ENCODE measurements around the gene CTSK.
A peak's percentile ranks its signal among the peaks of the same experiment; 100 is the strongest.
"Not testable (repeated sequence)": the region's sequence is repeated elsewhere in the genome, so short reads cannot be mapped to it uniquely, and the experiment has no call there.

Gene CTSK

DNA sequence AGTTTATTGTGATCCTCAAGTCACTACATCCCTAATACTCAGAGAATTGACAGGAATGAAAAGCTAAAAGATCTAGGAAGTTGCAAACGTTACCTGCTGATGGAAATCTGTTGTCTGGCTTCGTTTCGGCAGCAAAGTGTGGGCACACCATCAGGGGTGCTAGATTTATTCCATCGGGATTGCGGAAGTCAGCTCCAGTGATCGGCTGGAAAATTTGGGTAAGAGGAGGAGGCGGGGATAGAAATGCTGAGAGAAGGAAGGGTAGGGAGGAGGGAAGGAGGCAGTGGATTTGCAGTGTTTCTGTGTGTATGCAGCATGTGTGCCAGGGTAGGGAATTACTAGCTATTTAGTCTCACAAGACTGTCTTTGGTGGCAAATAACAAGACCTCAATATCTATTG, at the start of gene CTSK:
Gene CTSK, minus strand, starts transcription at position 140 of the 400 bp plus-strand sequence. CDS start 1,455 bp downstream, outside the sequence.
- DNase-seq (ENCODE audit: low read depth) = no peak

DNA sequence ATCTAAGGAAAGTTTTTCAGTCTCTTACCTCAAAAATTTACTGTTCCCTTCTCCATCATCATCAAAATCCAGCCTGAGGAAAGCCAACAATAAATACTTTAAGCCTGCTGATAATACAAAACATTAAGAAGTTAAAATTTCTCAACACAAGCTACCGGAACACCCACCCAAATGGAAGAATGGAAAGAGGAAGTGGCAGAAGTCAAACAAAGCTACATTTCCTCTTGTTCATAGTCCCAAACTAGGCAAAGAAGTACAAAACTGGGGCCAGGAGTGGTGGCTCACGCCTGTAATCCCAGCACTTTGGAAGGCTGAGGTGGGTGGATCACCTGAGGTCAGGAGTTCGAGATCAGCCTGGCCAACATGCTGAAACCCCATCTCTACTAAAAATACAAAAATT, 44.7 kb upstream of the CTSK start:
- DNase-seq (ENCODE audit: low read depth) = not testable (repeated sequence)

DNA sequence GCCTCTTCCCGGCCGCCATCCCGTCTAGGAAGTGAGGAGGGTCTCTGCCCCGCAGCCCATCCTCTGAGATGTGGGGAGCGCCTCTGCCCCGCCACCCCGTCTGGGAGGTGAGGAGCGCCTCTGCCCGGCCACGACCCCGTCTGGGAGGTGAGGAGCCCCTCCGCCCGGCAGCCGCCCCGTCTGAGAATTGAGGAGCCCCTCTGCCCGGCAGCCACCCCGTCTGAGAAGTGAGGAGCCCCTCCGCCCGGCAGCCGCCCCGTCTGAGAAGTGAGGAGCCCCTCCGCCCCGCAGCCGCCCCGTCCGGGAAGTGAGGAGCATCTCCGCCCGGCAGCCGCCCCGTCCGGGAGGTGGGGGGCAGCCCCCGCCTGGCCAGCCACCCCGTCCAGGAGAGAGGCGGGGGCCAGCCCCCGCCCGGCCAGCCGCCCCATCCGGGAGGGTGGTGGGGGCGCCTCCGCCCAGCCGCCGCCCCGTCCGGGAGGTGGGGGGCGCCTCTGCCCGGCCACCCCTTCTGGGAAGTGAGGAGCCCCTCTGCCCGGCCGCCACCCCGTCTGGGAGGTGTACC, 42.8 kb upstream of the CTSK start:
- not testable (repeated sequence) for DNase-seq (ENCODE audit: low read depth)

DNA sequence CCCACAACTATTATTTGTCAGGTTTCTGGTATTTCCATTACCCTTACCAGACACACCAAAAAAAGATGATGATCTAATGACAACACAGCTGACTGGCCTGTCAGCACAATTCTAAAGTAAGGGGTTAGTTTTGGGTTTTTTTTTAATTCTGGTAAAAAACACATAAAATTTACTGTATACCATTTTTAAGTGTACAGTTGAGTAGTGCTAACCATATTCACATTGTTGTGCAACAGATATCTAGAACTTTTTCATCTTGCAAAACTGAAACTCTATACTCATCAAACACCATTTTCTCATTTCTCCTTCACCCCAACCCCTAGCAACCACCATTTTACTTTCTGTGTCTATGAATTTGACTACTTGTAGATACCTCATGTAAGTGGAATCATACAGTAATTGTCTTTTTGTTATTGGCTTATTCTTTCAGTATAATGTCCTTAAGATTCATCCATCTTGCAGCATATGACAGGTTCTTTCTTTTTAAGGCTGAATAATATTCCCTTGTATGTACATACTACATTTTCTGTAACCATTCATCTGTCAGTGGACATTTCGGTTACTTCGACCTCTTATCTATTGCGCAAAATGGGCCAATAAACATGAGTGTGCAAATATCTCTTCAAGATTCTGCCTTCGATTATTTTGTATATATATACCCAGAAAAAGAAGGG, 38.5 kb upstream of the CTSK start:
- no peak for DNase-seq (ENCODE audit: low read depth)

DNA sequence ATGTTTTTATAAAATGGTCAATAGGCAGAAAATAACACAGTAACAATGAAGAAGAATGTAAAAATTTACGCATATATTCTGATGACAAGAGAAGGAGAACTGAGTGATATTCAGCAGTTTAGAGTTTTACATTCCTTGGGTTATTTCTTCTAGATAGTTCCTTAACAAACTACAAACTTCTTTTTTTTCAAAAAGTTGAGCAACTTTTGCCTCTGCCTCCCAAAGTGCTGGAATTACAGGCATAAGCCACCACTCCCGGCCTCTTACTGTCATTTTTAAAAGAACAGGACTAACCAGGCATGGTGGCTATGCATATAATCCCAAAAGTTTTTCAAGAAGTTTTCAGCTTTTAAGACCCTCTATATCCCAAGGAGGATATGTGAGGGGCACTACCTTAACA, 35.4 kb upstream of the CTSK start:
- DNase-seq (ENCODE audit: low read depth) = no peak

DNA sequence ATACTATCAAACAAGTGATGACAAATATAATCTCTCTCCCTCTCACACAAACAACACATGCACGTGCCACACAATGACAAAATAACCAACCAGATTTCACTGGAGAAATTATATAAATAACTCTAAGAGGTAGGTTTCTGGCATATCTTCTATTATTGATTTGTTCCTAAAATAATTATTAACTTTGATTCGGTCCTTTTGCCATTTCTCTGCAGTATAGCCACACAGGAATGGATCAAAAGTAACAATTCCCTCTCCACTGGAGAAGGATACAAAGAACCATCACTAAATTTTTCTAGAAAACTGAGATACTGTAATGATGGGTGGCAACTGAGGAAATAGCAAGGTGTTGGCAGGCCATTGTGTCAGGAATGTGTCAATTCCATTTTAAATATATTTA, 34.9 kb upstream of the CTSK start:
- no peak for DNase-seq (ENCODE audit: low read depth)

DNA sequence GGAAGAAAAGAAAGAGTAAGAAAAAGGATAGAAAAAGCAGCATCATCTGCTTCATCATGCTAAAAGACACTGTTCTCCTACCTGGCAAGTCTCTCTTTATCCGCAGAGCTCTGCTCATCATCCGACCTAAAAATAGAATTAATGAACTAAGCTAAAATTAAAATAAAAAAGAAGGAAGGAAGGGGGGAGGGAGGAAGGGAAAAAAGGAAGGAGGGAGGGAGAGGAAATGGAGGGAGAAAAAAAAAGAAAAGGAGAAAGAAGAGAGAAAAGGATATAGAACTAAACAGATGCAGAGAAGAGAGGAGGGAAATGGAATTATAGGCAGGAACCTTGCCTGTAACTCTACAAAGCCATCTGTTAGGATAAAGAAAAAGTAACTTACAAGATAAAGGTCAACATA, 34.3 kb upstream of the CTSK start:
- no peak for DNase-seq (ENCODE audit: low read depth)

DNA sequence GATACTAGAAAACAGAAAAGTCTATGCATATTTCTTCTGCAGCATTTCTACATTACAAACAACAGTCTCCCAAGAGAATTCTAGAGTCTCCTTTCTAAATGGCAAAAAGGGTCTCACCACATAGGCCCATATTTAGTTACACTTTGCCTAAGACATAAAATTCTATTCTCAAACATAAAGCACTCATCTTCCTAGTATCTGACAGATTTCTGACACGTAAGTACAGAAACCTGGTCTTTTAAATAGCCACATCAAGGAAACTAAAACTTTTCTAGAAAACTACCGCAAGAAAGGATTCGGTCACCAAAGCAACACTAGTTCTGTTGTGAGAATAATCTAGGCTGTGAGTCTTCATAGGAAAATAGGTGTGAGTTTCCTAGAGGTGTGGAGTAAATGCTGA, 33.6 kb upstream of the CTSK start:
- DNase-seq (ENCODE audit: low read depth) = no peak

DNA sequence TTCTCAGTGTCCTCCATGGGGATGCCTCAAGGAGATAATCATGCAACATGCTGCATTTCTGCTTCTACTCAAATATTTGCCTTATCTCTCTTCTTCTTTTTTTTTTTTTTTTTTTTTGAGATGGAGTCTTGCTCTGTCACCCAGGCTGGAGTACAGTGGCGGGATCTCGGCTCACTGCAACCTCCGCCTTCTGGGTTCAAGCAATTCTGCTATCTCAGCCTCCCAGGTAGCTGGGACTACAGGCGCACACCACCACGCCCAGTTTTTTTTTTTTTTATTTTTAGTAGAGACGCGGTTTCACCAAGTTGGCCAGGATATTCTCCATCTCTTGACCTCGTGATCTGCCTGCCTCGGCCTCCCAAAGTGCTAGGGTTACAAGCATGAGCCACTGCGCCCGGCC, 32.8 kb upstream of the CTSK start:
- DNase-seq (ENCODE audit: low read depth) = not testable (repeated sequence)

DNA sequence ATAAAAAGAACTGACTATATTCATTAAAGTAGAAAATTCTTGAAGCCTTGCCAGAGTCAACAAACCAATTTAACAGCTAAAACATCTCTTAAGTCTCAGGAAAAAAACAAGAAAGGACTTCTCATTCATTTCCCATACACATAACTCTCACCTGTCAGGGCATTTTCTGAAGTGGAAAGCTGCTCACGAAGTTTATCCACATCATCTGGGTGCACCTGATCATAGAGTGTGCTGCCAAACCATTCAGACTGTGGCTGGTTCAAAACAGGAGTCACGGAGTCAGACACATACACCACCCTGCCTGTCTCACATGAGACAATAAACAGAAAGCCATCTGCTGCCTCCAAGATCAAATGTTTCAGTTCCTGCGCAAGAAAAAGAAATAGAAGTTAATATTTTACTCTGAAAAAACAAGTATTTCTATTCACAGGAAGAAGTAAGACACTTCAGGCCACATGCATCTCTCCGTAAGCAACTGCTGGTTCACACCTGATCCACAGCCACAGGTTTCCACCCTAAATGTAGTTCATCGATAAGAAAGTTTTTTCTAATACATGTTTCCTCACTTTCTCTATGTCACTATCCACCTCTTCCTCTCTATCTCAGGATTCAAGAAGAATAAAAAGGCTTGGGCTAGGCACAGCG, 28.2 kb upstream of the CTSK start:
- no peak for DNase-seq (ENCODE audit: low read depth)

DNA sequence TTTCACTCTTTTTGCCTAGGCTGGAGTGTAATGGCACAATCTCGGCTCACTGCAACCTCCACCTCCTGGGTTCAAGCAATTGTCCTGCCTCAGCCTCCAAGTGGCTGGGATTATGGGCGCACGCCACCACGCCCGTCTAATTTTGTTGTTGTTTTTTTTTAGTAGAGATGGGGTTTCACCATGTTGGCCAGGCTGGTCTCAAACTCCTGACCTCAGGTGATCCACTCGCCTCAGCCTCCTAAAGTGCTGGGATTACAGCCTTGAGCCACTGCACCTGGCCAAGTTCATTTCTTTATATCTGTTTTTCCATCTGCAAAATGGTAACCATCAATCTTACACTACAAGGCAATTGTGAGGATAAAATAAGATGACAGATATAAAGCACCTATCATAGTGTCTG, 25.9 kb upstream of the CTSK start:
- DNase-seq (ENCODE audit: low read depth) = not testable (repeated sequence)

DNA sequence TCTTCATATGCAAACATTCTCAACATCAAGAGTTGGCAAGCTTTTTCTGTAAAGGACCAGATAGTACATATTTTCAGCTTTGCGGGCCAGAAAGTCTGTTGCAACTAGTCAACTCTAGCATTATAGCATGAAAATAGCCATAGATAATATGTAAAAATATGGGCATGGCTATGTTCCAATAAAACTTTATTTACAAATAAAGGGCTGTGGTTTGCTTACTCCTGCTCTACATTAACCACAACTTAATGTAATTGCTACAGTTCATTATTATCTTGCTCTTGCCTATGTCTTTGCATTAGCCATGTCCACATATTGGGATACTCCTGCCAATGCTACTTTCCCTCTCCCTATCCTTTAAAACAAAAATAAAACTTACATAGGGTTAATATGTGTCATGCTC, 24.5 kb upstream of the CTSK start:
- no peak for DNase-seq (ENCODE audit: low read depth)

DNA sequence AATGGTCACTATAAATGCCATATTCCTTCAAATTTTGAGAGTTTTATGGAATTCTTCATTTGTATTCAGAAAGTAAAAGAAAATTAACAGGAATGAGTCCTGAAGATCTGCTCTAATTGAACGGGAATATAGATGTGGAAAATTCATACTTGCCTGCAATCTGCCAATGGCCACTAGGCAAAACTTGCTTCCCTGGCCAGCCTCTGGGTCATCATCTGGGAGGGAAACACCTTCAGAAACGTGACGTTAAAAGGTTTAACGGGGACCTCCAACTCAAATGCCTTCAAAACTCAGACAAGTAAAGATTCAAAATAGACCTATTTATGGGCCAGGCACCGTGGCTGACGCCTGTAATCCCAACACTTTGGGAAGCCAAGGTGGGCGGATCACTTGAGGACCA, 21.7 kb upstream of the CTSK start:
- DNase-seq (ENCODE audit: low read depth) = no peak

DNA sequence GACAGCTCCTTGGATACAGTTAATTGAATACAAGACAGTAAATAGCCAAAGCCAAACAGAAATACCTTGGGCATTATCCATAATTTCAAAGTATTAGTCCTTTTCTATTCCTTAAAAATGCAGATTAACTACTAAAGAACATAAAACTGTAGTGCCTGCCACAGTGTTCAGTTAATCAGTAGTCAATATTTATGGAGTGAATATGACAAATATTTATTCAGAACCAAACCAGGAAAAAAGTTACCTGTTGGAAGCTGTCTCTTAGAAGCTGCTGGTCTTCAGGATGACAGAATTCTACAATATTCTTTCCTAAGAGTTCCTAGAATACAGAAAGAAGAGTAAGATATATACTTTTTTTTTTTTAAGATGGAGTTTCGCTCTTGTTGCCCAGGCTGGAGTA, 18.2 kb upstream of the CTSK start:
- DNase-seq (ENCODE audit: low read depth) = no peak

DNA sequence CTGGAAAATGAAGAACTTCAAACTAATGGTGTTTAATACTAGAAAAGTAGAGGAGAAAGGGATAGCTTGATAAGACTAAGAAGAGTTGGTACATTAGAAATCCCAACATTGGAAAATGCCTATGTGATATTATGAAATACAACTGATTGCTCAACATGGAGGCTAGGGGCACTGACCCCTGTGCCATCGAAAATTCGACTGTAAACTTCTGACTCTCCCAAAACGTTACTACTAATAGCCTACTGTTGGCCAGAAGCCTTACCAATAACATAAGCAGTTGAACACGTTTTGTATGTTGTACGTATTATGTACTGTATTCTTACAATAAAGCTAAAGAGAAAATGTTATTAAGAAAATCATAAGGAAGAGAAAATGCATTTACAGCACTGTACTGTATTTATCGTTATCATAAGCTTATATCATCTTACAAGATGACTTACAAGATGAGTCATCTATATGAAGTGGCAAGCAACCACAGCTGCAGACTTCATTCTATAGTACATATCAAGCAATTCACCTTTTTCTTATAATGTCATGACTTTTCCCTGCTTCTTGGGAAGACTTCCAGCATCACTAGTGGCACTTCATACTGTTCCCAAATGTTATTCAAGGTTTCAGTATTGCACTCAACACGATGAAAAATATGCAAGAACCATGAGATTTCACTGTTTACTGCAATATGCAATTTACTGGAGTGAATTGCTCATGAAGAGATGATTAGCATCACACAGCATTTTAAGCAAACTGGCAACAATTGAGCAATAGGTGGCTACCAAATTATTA, 12.9 kb upstream of the CTSK start:
- DNase-seq (ENCODE audit: low read depth) = no peak

DNA sequence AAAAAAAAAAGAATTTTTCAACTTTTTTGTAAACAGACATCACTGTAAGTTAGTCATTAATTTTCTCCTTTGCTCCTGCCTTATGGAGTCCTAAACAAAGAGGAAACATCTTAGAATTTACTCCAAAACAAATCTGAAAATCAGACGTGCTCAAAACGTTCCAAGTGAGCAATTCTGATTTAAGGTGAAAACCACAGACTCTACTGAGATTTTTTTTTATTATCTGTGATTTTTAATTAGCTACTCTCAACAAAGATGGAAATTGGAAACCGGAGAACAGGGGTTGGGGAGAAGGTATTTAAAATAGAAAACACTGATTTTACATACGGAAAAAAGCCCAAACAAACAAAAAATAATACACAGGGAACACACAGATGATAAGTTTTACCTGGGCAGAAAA, 7.8 kb upstream of the CTSK start:
- DNase-seq (ENCODE audit: low read depth) = no peak

DNA sequence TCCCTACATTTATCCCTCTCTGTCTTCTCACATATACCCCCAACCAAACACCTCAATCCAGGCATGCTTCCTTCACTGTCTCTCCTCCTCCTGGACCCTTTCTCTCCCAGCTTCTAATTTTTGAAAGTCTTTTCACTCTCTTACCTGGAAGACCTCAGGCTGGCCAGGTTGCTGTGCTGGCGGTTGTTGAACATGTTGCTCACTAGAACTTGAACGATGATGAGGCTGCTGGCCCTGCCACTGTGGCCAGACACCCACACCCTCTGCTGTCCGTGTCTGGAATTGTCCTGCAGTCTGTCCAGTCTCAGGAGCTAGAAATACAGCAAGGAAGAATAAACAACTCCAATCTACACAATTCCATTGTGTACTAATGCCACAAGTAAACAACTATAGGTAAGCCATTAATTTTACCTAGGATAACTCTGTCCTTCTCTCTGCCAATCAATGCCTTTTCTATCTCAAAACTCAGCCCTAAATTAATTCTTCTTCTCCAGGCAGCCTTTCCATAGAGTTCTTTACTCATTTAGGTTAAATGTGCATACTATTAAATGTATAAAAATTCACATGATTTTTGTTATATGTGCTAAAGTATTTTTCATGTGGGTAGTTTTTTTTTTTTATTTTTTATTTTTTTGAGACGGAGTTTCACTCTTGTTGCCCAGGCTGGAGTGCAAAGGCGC, 5.1 kb upstream of the CTSK start:
- DNase-seq (ENCODE audit: low read depth) = peak; percentile 35

DNA sequence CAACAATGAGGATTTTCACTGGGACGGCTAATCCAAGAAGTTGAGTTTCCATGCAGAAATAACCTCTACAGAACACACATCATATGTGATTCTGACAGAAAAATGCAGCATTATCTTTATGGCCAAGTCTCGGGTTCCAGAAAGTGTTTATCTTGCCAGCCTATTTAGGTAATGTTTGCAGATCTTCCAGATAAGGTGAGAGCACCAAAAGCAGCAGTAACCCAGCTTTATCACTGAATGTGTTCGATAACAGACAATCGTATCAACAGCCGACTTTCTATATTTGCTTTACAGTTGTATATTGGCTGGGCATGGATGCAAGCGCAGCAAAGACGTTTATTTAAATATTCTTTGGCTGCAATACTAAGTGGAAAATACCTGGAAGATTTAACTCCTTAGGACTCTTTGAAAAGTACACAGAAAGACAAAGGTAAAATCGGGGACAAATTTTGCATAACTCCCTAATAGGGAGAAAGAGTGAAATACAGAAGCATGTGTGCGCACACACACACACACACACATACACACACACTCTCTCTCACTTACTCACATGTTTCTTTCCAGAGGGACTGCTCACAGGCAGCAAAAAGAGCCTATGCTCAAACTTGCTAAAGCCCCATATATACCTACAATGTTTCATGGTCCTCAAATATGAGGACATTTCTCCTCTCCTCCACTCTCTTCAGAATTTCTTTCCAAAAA, 3.0 kb upstream of the CTSK start:
- DNase-seq (ENCODE audit: low read depth) = no peak

DNA sequence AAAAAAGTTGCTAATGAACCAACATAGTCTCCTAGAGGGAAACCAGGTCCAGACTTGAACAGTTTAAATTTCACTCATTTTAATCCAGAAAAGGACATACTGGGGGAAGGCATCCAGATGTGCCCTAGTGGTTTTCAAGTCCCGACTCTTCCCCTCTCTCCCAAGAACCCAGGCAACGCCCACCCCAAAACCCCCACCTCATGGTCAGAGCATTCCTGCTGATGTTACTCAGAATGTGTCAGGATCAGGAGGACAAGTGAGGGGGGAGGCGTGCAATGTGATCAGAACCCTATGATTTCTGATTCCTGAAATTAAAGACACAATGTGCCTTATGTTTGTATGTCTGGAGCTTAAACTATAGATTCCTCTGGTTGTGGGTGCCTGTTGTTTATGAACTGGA, 1.6 kb upstream of the CTSK start:
- DNase-seq (ENCODE audit: low read depth) = peak; percentile 61

DNA sequence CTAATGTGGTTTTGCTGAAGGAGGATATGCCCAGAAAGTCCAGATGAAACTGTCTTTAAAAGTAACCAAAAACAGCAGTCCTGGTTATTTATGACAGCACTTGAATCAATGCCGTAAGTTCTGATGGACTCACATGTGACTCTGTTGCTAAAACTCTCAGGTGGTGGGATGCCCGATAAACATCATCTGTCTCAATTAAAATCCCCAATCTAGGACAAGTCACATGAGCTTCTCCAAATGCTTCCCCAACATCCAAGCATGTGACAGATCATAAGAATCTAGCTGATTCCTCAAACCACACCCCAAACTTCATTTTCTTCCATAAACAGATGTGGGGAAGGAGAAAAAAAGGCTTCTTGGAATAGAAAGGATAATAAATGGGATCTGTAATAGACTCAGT, 786 bp upstream of the CTSK start:
- DNase-seq (ENCODE audit: low read depth) = peak; percentile 28

DNA sequence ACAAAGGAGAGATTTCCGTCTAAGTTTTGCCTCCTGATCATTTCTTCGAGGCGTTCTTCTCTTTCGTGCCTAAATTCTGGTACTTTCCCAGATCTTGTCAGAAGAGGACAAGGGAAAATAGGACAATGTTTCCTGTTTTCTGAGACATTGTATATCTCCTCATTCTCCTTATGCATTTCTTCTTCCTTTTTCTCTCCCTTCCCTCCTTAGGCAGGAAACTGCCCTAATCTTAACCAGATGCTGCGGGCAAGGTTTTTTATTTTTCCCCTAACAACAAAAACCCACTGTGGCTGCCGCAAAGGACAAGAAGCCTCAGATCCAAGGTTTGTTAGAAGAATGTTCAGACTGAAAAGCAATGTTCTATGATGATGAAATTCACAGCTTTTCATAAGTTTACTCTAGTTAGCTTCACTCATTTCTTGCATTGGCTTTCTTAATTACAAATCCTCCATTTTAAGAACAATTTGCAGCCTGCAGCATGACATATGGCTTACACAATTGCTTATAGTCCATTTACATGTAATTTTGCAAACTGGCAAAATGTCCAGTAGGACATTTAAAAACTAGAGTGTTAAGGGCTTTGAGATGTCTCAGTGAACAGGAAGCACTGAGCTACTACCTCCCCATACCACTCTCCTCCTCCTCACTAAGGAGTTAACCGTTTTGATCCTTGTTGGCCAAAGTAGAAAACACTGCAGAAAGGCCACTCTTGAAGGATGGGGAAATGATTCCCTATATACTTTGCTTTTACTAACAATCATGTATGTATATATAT, 624 bp downstream of the CTSK start:
- no peak for DNase-seq (ENCODE audit: low read depth)
